ENCODE data around the gene CACNB2.

The CACNB2 gene

DNA sequence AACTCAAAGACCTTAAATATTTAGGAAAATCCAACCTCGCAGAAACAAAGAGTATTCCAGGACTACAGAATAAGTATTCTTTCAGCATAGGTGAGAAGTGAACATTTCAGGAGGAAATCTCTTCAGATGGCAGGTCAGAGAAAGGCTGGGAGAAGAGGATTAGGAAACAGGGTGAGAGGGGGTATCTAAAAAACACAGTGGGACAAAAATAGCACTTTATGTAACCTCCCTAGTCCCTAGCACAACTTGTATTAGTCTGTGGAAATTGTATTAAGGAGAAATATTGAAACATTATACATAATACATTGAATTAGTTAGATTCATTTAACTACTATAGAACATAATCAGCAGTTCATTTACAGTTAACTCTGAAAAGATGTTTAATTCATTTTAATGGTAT, 192.3 kb downstream of the CACNB2 start:
- no peak for DNase-seq (ENCODE audit: low read depth in 2 of 3, low spot score in 1 of 3)

DNA sequence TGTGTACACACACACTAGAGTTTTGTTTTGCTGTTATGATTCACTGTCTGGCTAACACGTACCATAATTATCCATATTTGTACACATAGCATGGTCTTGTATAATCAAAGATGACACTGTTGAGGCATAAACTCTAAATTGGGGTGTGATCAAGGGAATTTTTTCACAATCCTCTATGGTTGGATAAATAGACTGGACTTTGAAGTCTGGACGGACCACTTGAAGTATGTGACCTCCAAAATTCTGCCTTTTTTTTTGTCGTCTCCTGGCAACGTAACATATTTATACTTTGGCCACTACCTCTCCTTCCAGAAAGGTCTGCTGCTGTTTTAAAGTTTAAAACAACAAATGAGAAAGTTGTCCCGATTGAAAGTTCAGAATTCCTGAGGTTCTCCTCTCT, 193.4 kb downstream of the CACNB2 start:
- no peak for DNase-seq (ENCODE audit: low read depth in 2 of 3, low spot score in 1 of 3)

DNA sequence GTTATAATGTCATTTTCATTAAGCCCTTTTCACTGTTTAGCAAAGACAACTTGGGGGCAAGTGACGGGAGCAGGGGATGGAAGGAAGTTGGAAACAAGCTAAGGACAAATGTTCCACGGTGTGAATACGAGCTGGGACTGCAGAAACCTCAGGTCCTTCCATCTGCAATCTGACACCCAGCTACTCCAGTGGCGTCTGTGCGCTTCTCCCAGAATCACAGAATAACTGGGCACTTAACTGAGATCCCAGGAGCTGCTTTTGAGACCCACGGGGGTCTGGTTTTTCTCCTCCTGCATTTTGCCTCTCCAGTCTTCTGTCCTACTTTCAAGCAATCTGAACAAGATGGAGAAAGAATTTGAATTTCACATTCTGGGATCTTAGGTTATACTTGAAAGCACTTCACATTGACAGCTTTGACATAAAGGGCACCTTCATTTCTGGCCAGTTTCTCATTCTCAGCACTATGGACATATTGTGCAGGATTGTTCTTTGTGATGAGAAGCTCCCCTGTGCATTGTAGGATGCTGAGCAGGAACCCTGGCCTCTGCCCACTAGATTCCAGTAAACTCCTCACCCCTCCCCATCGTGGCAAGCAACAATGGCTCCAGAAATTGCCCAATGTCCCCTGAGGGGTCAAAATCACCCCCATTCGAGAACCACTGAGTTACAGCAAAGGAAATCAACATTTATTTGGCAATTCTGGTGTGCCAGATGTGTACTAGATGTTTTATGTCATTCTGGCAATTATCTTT, 194.1 kb downstream of the CACNB2 start:
- DNase-seq (ENCODE audit: low read depth in 2 of 3, low spot score in 1 of 3), result no peak

DNA sequence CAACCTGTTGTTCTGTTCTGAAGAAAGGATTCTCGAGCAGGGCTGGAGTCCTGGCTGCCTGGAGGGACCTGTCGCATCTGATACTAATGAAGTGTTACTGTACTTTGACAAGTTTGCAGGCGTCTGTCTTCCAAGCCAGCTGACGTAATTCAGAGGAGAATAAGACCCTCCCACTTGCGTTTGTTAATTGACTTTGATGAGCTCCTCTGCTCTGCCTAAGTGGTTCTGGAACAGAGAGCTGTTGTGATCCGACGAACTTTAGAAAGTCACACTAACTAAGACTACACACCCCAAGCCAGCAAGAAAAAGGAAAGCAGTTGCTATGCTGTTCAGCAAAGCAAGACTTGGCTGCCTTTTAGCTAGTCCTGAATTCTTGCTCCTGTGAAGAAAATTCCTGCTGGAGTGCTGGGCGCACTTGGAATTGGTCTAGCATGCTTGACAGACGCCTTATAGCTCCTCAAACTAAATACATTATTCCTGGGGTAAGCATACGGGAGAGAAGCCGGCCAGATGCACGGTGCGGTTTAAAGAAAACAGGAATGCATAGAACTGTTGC, 200.3 kb downstream of the CACNB2 start:
- DNase-seq (ENCODE audit: low read depth in 2 of 3, low spot score in 1 of 3), result no peak

DNA sequence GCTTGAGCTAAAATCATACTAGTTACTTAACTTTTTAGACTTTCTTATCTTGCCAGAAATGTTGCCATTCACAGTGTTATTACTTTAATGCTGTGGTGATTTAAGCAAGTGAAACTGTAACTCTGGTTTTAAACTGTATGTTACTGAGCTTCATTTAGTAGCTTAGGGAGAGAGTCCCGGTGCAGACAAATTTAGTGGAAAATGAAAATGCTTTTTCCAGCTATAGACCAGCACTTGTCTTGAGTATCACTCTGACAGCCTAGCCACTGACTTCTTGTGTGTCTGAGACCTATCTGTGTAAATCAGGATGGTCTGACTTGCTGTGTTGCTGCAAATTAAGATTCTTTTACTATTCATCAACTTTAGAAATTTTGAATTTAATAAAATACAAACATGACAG, 200.8 kb downstream of the CACNB2 start:
- DNase-seq (ENCODE audit: low read depth in 2 of 3, low spot score in 1 of 3), result no peak

DNA sequence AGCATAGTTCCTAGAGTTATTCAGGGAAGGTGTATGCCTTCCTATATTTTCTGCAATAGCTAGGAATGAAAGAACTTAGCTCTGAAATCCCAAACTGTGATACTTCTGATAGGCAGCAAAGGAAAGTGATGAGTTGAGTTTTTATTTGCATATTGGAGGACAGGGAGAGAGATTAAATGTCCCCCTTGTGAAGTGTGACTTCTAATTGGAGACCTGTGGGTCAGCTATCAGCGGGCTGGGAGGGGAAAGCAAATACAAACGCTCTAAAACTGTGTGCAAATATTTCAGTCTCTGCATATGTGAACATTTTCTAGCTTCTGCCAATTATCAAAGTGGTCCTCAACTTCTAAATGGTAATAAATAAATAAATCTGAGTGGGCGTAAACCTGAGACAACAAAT, 203.3 kb downstream of the CACNB2 start:
- no peak for DNase-seq (ENCODE audit: low read depth in 2 of 3, low spot score in 1 of 3)

DNA sequence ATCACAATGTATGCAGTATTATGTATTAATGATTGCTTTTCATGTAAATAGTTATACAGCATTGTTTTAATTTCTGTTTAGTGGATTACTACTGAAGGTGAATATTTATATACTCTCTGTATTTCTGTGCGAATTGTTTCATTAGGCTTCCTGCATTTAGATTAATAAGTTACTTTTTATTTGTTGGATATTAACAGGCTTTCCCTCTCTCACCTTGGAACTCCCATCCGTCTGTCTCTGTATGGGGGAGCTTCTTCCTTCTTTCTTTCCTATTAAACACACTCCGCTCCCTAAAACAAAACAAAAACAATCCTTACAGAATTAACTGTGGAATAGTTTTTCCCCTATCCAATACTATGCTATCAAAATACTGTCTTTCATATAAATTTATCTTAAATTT, 205.1 kb downstream of the CACNB2 start:
- no peak for DNase-seq (ENCODE audit: low read depth in 2 of 3, low spot score in 1 of 3)

DNA sequence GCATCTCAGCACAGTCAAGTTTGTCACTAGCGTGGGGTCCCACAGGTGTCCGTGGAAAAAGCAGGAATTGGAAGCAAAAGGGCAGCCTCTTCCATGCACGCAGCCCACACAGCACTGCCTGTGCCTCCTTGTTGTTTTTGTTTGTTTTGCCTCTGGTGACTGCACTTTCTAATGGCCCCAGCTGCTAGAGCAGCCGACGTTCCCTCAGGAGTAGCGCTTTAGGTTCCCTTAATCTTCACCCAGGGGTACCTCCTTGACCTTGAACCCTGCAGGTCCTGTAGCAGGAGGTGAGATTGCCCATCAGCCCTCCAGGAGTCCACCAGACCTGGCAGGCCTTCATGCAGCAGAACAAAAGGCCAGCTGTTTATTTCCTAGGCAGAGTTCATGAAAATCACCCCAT, 210.1 kb downstream of the CACNB2 start:
- no peak for DNase-seq (ENCODE audit: low read depth in 2 of 3, low spot score in 1 of 3)

DNA sequence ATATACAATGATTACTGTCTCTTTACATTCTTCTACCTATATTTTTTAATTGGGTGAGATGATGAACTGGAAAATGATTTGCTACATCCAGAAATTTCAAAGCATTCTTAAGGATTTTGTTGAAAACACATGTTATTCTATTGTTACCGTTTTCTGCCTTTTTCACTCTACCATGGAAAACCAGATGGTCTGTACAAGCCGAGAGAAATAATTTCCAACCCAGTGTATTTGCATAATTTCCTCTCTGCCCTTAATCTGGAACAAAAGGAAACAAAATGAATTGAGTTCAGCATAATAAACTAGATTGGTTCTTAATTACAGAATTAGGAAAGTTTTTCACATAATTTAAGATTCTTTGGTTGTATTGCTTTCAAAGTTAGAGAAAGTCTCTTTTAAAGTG, 211.2 kb downstream of the CACNB2 start:
- DNase-seq (ENCODE audit: low read depth in 2 of 3, low spot score in 1 of 3), result no peak

DNA sequence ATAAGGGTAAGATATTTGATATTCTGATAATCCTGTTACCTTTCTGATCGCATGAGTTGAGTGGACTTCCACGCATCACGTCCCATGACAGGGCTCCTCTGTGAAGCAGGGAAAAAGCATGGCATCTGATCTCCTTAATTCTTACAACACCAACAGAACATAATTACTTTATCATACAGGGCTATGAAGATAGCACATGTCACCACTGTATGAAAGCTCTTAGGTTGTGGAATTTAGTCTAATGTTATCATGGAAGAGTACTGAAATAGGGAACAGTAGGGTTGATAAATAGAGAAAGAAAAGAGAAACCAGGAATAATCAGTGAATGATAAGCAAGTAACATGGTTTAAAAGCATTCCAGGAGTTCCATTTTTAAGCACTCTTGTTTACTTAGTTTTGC, 212.0 kb downstream of the CACNB2 start:
- DNase-seq (ENCODE audit: low read depth in 2 of 3, low spot score in 1 of 3), result no peak

DNA sequence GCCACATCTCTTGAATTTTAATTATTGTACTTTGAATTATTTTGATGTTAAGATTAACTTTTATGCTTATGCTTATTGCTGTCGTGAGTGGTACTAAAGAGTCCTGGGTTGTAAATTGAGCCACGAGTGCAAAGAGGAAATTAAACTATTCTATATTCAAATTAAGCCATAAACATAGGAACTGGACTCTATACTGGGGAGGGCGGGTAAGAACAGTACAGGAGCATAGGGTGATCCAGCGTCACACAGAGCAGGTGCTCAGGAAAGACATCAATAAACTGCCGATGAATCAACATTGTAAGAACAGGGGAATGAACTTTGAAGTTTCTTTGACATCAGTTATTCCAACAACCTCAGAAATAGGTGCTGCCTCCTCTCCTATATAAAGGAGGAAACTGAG, 219.6 kb downstream of the CACNB2 start:
- no peak for DNase-seq (ENCODE audit: low read depth in 2 of 3, low spot score in 1 of 3)

DNA sequence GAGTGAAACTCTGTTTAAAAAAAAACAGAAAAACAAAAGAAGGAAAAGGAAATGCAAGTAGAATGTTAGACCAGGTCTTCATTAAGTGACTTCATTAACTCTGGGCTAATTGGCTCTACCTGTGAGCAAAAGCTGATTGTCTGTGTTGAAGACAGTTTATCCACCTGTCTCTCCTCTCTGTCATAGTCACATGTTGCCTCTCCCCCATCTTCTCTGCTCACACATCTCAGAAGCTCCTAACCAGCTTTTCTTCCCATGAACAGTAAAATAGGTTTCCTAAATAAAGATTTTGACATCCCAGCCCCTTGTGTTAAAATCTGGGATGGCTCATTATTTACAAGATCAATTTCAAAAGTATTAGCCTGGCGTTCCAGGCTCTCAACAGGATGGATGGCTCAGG, 222.7 kb downstream of the CACNB2 start:
- DNase-seq (ENCODE audit: low read depth in 2 of 3, low spot score in 1 of 3), result no peak

DNA sequence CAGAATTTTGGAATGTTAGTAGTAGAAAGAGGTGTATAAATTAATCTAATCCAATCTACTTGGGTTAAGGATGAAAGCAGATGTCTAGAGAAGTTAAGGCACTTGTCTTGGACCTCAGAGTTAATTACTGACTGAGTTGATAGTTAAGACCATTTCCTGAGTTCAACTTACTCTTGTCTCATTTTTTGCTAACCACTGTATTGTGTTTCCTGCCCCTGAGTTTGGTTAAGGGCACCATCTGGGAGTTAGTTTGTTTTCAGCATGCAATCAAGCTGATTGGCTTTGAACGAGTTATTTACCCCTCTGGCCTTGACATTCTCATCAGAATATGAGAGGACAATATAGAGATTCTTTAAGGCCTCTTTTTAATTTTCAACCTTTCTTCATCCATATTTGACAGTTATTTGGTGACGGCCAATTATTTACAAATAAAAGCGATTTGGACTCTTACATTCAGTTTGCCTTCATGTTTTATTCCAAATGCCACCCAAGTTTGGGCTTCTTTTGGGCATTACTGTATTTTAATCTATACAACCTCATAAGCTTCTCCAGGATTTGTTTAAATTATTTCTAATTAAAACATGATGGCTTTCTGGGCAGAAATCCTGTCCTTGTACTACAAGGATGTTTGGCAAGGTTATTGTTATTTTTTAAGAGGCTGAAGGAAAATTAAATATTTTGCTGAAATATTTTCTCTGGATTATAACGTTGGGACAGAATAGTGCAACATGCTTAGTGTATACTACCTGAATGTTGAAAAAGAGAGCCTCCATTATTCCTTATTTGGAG, 225.0 kb downstream of the CACNB2 start:
- DNase-seq (ENCODE audit: low read depth in 2 of 3, low spot score in 1 of 3), result no peak

DNA sequence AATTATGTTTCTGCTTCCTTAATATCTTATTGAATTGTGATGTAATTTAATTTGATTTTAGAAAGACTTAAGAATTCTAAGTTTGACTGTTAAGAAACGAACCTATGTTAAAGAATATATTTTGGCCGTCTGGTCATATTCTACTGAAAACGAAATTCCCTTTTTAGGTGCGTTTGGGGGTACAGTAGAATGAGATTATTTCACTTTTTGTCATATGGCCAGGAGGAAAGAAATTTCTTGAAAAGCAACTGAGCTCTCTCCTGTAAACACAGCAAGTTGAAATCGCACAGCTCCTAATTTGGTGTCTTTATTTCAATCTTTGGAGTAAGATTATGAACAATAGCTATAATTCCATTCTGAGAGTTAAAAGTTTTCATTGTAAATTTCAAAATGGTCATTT, 227.6 kb downstream of the CACNB2 start:
- DNase-seq (ENCODE audit: low read depth in 2 of 3, low spot score in 1 of 3), result no peak

DNA sequence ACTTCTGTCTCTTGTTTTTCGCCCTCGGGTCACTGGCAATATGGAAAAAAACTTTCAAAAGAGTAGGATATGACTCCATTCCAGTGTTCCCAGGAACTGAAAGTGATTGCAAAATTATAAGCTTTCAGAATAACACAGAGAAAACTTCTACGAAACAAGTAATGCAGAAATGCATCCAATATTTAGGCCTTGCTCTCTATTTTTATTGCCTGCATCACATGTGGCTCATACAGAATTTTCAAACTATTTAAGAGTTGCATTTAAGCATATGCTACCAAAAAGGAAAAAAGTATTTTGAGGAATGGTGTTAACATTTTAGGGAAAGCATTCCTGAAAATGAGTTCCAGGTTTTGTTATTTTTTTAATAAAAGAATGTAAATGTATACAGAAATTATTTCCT, 228.0 kb downstream of the CACNB2 start:
- no peak for DNase-seq (ENCODE audit: low read depth in 2 of 3, low spot score in 1 of 3)

DNA sequence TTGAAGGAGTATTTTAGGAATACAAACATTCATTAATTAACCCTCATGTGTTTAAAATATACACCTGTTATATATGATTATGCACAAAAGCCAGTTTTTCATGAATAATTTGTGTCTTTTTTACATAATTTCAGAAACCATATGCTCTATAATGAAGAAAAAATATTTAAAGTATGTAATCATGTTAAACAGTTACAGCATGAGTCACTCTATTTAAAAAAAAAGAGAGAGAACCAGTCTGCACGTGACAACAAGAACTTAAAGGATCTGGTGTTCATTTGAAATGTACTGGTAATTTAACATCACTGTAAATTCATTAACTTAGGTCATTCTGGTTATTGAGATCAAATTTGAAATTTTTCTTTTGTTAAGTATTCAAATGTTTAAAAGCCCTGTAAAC, 228.5 kb downstream of the CACNB2 start:
- no peak for DNase-seq (ENCODE audit: low read depth in 2 of 3, low spot score in 1 of 3)

DNA sequence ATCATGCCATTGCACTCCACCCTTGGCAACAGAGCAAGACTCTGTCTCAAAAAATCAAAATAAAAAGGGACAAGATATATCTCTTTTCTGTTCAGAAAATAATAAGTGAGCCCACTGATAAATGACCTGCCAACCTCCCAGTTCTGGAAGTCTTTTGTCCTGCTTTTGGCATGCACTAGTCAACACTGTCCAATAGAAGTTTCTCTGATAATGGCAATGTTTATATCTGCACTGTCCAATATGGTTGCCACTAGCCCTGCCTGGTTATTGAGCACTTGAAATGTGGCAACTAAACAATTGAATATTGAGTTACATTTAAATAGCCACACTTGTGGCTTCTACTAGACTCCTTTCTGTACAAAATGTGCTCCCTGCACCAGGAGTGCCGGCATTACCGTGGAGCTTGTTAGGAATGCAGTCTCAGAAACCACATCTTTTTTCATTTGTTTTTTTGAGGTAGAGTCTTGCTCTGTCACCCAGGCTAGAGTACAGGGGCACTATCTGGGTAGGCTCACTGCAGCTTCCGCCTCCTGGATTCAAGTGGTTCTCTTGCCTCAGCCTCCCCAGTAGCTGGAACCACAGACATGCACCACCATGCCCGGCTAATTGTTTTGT, 229.7 kb downstream of the CACNB2 start:
- no peak for DNase-seq (ENCODE audit: low read depth in 2 of 3, low spot score in 1 of 3)

DNA sequence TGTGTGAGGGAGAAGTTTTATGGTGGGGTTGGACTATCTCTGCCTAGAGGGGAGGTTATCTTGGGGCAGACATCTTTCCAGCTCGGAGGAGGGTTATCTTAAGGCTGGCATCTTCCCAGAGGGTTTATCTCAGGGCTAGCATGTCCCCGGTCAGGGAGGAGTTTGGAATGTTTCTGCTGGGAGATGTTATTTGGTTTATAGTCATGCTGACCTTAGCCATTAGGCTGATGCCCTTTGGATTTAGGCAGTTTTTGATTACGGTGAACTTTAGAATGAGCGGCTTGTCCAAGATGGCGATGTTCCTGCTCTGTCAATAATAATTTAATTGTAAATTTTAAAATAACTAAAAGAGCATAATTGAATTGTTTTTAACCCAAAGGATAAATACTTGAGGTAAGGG, 236.4 kb downstream of the CACNB2 start:
- no peak for DNase-seq (ENCODE audit: low read depth in 2 of 3, low spot score in 1 of 3)

DNA sequence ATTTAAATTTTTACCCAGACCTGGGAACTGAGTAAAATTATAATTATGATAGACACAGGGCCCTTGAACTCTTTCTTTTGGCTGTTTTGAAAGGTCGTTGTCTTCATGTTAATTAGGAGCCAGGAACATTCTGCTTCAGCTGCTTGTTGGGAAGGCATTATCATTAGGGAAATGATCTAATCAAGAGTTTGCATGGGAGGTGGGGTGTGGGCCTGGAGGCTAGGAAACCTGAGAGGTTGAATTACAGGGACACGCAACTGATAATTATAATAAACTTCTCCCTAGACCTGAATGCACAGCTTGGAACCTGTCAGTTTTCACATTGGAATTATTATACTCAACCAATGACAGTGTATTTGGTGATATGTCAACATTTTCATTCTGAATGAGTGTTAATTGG, 237.7 kb downstream of the CACNB2 start:
- DNase-seq (ENCODE audit: low read depth in 2 of 3, low spot score in 1 of 3), result no peak

DNA sequence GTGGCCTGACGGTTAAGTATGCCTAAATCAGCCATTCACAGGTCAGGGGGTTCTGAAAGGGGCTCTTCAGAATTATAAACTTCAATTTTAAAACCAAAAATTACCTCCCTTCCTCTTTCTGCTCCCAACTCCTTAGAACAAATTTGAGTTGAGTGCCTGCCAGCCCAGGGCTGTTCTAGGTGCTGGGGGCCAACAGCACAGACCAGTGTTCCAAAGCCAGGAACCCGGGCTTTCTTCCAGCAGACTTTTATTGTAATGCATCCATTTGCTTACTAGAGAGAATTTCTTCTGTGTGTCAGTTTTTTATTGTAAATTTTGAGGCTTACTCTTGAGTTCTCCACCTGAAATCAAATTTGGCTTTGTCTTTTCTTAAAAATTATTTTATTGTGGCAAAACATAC, 238.5 kb downstream of the CACNB2 start:
- DNase-seq (ENCODE audit: low read depth in 2 of 3, low spot score in 1 of 3), result no peak

DNA sequence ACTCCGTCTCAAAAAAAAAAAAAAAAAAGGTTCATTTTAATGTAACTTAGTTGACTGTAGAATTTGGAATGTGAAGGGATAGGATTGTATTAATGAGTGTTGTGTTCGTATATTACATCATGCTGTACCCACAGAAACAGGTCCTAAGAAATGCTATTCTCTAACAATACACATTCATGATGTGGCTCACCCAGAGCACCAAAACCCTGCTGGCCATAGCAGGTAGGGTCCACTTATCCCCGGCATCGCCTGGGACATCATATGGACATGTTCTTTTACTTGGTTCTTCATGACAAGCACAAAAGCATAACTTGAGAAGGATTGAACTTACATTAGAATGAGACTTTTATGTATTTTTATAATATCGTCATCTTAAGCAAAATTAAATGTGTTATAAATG, 241.5 kb downstream of the CACNB2 start:
- no peak for DNase-seq (ENCODE audit: low read depth in 2 of 3, low spot score in 1 of 3)

DNA sequence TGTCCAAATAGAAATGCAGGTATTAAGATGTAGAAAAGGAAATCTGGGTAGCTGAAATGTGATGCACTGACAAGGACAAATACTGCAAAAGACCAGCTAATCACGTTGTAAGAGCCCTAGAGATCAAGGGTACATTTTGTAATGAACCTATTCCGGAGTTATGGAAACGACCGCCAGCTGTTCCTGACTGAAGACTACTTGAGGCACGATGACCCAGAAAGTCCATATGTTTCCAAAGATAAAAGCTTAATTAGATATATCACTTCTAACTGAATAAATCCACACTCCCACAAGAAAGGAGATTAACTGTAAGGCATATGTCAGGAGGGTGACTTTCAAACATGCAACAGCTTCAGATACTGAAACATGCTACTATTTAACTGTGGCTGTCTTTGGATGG, 257.7 kb downstream of the CACNB2 start:
- DNase-seq (ENCODE audit: low read depth in 2 of 3, low spot score in 1 of 3), result no peak

Measured in stimulated activated CD4-positive, alpha-beta T cell treated with anti-CD3 and anti-CD28 coated beads, Interleukin-12 subunit alpha, Interleukin-12 subunit beta, amount 100 ng/mL, for 48 hours (primary cell).